ENCODE results near the gene NXPH1.

- TF ChIP-seq POLR2A (IDR thresholded peaks at IDR 0.05) (no peak), CTCF (IDR thresholded peaks at IDR 0.05) (peak in 1 of 3 experiments; percentile 4)
Measured at GRCh38 chr7:8433477-8434289, at the start of gene NXPH1.

Measured in testis (tissue), 2 donors.